Measurements from ENCODE around the gene KIAA2012. TPM values are rescaled to one million over a fixed set of nuclear protein-coding genes. Genes with fewer than 3 reads are reported as not detected.

KIAA2012 gene
- total and polyA plus RNA-seq, 2 of the 8 experiments (the other 6 are each of a cell fraction or from before 2014, with no cell fraction given) = not detected

- FAIRE-seq (no peak), DNase-seq (ENCODE audit: low read depth in 1 of 2, low spot score in 2 of 2) (peak in 1 of 2 experiments; percentile 27)
- no peak overlapping the region for H2AFZ ChIP-seq (ENCODE audit: low read length)
- no peak overlapping the region for H3K4me3 ChIP-seq (ENCODE audit: extremely low read depth in 1 of 4, insufficient read depth in 2 of 4, low read depth in 3 of 4, low read length in 4 of 4)
- no peak overlapping the region for H3K4me2 ChIP-seq (ENCODE audit: insufficient read depth in 1 of 2, low read depth in 2 of 2, low read length in 2 of 2)
- no peak overlapping the region for H4K8ac ChIP-seq (ENCODE audit: extremely low read depth, insufficient read depth, low read length)
- H3K79me2 ChIP-seq (ENCODE audit: control insufficient read depth in 1 of 2, insufficient read depth in 2 of 2, low read length in 2 of 2) = no peaks in the 10 kb centered on the region
- H4K20me1 ChIP-seq (replicated peaks in 1 of 2; ENCODE audit: control insufficient read depth in 1 of 2, insufficient read depth in 2 of 2, low read length in 2 of 2) = no peaks in the 10 kb centered on the region
- WGBS, 2 experiments (ENCODE audit: extremely low coverage in 1 of 2, insufficient coverage in 1 of 2, insufficient read length in 1 of 2, insufficient replicate concordance in 2 of 2, low coverage in 1 of 2, low lambda C conversion rate in 2 of 2, missing lambda C conversion rate in 1 of 2) = 91% methylated on average over 1 of the region's 1 CpG; no CpG with 5 or more reads in 1 of the 2 experiments
- no peak overlapping the region for H2BK12ac ChIP-seq (ENCODE audit: low read depth, low read length)
- no peak overlapping the region for H3K9ac ChIP-seq (replicated peaks in 1 of 4; ENCODE audit: extremely low read depth in 1 of 4, low read depth in 3 of 4, low read length in 3 of 4)
- H3K18ac ChIP-seq (ENCODE audit: extremely low read depth, low read length) = no peak overlapping the region
- no peaks in the 10 kb centered on the region for H3K4me1 ChIP-seq (replicated peaks in 1 of 4; ENCODE audit: control insufficient read depth in 3 of 4, insufficient read depth in 4 of 4, low read length in 3 of 4)
- H2AK5ac ChIP-seq (ENCODE audit: low read depth, low read length) = no peak overlapping the region
- ChIA-PET POLR2A (ENCODE audit: partially characterized antibody) (interaction anchor here (1.0 kb wide), 2 partner anchors 9 to 210 kb away, joined by 3 read pairs; no protein-coding TSS in a partner anchor), CTCF (ENCODE audit: partially characterized antibody) (interaction anchor here (2.1 kb wide), 1 partner anchor 9 kb away, joined by 4 read pairs; no protein-coding TSS in a partner anchor)
- no peak overlapping the region for H4K91ac ChIP-seq (replicated peaks; ENCODE audit: insufficient read length, low read length)
- H3K4ac ChIP-seq (replicated peaks; ENCODE audit: insufficient read length, low read depth, low read length) = no peak overlapping the region
- no peak overlapping the region for H3K14ac ChIP-seq (ENCODE audit: insufficient read length)
- H3K79me1 ChIP-seq (ENCODE audit: low read depth, low read length) = no peaks in the 10 kb centered on the region
- no peaks in the 10 kb centered on the region for H3K23me2 ChIP-seq (ENCODE audit: low read depth, low read length)
- H4K5ac ChIP-seq (ENCODE audit: insufficient read length, low read depth, low read length) = no peak overlapping the region
- H2BK20ac ChIP-seq (ENCODE audit: low read length) = no peak overlapping the region
- no peak overlapping the region for H3K27ac ChIP-seq (ENCODE audit: low read depth, low read length)
- no peak overlapping the region for H3K56ac ChIP-seq (replicated peaks; ENCODE audit: insufficient read length, low read depth, low read length)
- no peak overlapping the region for H3K23ac ChIP-seq (ENCODE audit: insufficient read length)
- no peaks in the 10 kb centered on the region for H3K9me3 ChIP-seq (ENCODE audit: insufficient read depth in 2 of 2, low read depth in 1 of 2, low read length in 1 of 2)
- no peak overlapping the region for H2BK15ac ChIP-seq (ENCODE audit: low read length)
- H3K27me3 ChIP-seq (replicated peaks in 1 of 4; ENCODE audit: control insufficient read depth in 3 of 4, extremely low read depth in 1 of 4, insufficient read depth in 3 of 4, low read length in 3 of 4) = no peaks in the 10 kb centered on the region
- H2BK5ac ChIP-seq (ENCODE audit: low read depth, low read length) = no peak overlapping the region
- no peak overlapping the region for H2BK120ac ChIP-seq (replicated peaks; ENCODE audit: low read depth, low read length)
- H3K36me3 ChIP-seq (ENCODE audit: control insufficient read depth in 2 of 4, insufficient read depth in 4 of 4, low read length in 3 of 4) = no peaks in the 10 kb centered on the region
Observed at GRCh38 chr2:202187570-202187969, 114.5 kb downstream of the KIAA2012 start.

All from H1 (cell line).